Stimulated activated CD4-positive, alpha-beta T cell treated with anti-CD3 and anti-CD28 coated beads, TNF-alpha, amount 100 ng/mL, for 24 hours (primary cell): ENCODE measurements around the gene PRR5.
"Not testable (repeated sequence)": the region's sequence is repeated elsewhere in the genome, so short reads cannot be mapped to it uniquely, and the experiment has no call there.

ENCODE experiments used
- DNase-seq, 3 experiments: peaks; one replicate each; pipeline ENCODE4 v3.0.0-alpha.2; 2020; ENCODE audit warnings: low read depth in 3 of 3

PRR5 gene

GRCh38 chr22:44673406-44673805 is 28.6 kb upstream of the PRR5 start:
- no peak for DNase-seq

GRCh38 chr22:44676066-44676440 is 26.0 kb upstream of the PRR5 start:
- not testable (repeated sequence) for DNase-seq

DNA sequence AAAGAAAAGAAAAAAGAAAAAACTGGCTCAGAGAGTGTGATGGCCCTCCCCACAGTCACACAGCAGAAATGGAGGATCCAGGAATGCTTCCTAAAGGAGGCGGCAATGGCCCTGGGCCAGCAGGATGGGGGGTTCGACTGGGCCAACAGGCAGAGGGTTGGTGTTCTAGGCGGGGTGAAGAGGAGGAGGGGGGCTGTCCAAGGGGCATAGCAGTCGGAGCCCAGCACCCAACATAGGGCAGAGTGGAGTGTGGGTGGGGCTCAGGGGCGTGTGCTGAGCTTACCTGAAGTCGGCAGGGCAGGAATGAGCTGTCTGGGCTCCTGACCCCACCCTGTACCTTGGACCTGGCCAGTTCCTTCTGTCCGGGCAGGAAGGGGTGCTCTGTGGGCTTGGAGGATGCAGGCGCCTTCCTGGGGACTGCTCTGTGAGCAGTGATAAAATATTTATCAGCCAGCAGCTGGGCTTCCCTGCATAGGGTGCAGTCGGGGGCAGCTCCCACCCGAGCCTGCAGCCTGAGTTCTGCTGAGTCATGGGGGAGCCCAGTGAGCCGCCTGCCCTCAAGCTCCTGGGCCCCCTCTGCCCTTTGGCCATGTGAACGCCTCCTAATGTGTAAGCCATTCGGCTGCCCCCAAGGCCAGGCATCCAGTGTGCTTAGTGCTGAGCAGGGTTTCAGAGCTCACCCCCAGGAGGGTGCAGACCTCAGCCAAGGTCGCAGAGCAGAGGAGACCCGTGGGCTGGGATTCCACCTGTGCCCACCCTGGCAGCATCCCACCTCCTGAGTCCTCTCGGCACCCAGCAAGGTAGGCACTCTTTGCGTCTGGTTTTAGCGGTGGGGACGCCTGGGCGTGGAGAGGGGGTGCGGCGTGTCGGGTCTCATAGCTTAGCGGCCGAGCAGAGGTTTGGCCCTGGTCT is 25.3 kb upstream of the PRR5 start:
- DNase-seq = no peak

DNA sequence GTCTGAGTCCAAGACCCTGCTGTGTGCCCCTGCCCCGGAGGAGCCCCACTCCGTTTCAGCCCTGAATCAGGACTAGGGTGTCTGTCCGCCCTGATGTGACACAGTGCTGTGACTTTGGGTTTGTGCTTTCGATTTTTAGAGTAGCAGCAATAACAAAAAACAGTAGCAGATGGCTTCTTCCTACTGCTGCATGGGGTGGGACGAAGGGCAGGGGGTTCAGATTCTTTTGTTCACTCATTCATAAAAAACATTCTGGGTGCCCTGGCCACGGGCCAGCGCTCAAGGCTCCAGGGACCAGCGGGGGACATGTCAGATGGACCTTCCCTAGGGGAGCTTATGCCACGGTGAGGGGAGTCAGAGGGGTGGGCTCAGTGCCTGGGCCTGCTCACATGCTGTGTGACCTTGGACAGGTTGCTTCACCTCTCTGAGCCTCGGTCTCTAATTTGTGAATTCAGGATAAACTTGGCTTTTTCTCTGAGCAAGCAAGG is 24.6 kb upstream of the PRR5 start:
- DNase-seq = no peak

DNA sequence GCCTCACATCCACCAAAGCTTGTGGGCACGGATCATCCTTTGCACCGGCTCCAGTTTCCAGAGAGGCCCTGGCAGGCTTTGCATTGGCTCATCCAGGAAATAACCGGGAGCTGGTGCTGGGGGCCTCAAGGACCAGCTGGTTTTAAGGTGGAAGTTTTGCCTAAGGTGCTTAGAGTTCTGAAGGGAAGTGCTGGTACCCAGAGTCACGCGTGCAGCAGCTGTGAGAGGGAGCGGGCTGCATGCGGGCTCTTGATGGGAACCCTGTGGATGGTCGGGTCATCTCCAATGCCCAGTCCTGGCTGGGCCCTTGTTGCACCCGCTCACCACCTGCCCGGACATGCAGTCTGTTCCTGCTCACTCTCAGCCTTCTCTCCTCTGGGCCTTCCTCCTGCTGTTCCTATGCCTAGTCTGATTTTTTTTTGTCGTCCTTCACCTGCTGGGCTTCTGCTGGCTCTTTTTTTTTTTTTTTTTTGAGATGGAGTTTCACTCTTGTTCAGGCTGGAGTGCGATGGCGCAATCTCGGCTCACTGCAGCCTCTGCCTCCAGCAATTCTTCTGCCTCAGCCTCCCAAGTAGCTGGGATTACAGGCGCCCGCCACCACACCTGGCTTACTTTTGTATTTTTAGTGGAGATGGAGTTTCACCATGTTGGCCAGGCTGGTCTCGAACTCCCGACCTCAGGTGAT is 24.0 kb upstream of the PRR5 start:
- DNase-seq = no peak

DNA sequence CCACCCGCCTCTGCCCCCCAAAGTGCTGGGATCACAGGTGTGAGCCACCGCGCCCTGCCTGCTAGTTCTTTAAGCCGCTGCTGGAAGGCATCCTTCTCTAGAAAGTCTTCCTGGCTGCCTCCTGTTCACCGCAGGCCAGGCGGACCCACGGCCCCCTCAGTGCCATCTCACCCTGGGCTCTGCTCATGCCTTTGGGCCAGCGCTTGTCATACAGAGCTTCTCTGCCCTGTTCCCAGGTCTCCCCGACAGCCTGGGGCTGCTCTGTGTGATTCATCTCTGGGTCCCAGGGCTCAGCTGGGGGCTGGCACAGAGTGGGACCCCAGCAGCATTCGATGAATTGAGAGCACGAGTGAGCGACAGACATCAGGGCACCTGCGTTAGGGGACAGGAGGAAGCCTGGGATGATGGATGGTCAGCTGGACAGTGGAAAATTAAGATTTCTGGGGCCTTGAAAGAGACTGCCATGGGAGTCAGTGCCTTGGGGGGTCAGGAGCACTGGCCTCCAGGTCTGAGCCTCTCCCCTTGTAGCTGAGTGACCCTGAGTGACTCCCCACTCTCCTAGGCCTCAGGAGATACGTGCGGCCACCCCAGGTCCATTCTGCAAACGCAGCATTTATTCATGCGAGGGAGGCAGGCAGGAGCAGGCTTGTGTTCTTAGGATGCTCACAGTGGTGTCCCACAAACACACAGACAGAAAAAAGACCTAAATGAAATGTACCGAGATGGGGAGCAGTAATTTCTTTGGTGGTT is 23.3 kb upstream of the PRR5 start:
- no peak for DNase-seq

GRCh38 chr22:44679306-44679647 is 22.7 kb upstream of the PRR5 start:
- DNase-seq = not testable (repeated sequence)

GRCh38 chr22:44680058-44680457 is 21.9 kb upstream of the PRR5 start:
- no peak for DNase-seq

DNA sequence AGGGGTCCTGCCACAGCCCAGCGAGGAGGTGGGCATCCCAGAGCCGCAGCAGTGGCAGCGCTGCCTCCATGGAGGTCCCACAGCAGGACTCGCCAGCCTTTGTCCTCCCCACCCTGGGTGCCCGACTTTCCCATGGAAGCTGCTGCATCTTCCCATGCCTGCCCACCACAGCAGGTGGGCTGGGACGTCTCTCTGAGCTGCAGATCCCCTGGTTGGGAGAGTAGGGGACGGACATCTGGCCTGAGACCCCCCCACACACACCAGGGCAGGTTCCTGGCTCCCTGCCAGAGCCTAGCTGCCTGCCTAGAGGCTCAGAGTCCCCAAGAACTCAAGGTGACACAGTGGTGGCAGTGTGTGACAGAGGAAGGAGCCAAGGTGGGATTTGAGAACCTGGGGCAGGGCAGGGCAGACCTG is 21.5 kb upstream of the PRR5 start:
- no peak for DNase-seq

GRCh38 chr22:44682556-44683168 is 19.3 kb upstream of the PRR5 start:
- no peak for DNase-seq

- DNase-seq = no peak
Measured at GRCh38 chr22:44683237-44683636, 18.8 kb upstream of the PRR5 start.

DNA sequence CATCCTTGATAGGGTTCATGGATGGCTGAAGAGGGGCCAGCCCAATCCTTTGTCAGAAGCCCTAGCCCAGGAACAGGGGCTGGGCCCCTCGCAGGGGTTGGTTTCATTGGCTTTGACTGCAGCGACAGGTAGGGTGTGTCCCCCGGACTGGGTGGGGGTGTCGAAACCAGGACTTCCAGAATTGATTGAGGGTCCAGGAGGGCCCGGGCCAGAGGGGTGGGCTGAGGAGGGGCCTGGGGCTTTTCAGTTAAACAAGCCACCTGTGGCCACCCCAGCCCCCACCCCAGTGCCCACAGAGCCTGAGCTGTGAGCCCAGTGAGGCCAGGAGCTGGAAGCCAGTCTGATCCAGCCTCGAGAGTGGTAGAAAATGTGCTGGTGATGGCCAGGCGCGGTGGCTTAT is 18.1 kb upstream of the PRR5 start:
- DNase-seq = no peak

- DNase-seq = peak; percentile 61 to 83 (median 75)
Measured at GRCh38 chr22:44684506-44685383, 17.3 kb upstream of the PRR5 start.

GRCh38 chr22:44685384-44686056 is 16.5 kb upstream of the PRR5 start:
- peak; percentile 59 to 81 (median 79) for DNase-seq

DNA sequence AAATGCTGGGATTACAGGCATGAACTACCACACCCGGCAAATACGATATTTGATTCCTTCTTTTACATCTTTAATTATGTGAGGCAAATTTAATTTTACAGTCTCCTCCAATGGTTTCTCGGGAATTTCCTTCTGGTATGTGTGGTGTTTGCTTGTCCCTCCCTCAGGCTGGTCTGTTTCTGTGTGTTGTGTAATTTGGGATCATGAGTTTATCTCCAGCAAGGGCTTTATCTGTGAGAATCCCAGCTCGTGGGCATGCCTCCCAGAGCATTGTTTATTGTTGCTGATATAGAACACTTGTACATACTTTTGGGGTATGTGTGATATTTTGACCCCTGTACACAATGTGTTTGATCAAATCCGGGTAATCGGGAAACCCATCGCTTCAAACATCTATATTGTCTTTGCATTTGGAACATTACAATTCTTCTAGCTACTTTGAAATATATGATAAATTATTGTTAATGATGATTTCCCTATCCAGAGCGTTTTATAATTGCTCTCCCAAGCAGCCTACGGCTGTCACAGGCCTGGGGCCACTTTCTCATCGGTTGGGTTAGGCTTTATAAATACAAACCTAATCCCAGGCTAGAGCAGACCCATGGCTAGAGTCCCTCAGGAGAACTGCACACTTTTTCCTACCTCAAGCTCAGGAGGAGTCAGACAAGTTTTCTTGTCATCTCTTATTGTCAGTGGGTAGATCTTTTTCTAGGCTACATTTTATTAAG is 15.0 kb upstream of the PRR5 start:
- no peak for DNase-seq

GRCh38 chr22:44689173-44689572 is 12.8 kb upstream of the PRR5 start:
- DNase-seq = no peak

GRCh38 chr22:44689915-44690524 is 12.0 kb upstream of the PRR5 start:
- DNase-seq = no peak

DNA sequence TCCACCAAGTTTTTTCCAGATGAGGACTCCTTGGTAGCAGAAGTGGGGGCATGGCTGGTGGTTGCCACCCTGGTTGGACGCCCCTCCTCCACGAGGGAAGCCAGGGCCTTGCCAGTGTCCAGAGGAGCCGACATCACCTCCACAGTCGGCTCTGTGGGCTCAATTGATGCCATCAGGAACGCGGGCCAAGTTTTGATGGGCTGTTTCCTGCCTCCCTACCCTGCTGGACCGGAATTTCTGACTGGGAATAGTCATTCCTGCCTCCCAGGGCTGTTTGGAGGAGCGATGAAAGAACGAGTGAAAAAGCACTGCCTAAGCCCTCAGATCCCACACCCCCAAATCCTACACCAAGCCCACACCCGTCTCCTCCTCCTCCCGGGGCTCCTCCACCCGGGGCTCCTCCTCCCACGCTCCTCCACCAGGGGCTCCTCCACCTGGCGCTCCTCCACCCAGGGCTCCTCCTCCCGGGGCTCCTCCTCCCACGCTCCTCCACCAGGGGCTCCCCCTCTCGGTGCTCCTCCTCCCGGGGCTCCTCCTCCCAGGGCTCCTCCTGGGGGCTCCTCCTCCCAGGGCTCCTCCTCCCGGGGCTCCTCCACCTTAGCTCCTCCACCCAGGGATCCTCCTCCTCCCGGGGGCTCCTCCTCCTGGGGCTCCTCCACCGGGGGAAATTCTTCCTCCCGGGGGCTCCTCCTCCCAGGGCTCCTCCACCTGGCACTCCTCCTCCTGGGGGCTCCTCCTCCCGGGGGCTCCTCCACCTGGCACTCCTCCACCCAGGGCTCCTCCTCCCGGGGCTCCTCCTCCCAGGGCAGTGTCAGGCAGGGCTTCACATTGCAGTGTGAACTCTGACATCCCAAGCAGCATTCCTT is 10.0 kb upstream of the PRR5 start:
- no peak for DNase-seq
